ENCODE data around the gene MGAT4B. TPM values are rescaled to one million over a fixed set of nuclear protein-coding genes. Genes with fewer than 3 reads are reported as not detected.

MGAT4B gene
- total RNA-seq, 1 experiment from 2014 or later: 151 TPM

DNA sequence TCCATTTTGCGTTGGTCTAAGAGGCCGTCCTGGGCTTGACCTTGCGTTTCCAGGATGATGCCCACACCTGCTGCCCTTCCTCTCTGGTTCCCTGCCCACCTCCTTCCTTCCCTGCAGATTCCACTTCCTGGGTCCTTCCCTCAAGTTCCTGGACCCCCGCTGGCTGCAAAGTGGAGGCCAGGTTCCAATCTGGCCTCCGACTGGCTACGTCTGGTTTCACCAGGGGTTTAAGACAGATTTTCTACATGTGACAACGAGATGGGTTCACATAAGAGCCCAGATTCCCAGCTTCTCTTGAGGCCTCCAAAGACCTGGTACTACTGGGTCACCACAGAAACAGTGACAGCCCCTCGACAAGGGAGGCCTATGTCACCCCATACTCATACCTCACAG, 2.1 kb downstream of the MGAT4B start:
- peaks cover 34% of the 10 kb centered on the region for H3K4me1 Mint-ChIP-seq
- H3K4me3 Mint-ChIP-seq: peak overlapping the region; percentile 77
- ChIA-PET CTCF (no interaction called here), POLR2A (no interaction called here)
- TF ChIP-seq IRF1 (CRISPR knock-in tag; IDR thresholded peaks at IDR 0.05) (no peak), NR3C1 (CRISPR knock-in tag; conservative IDR thresholded peaks at IDR 0.05; ENCODE audit: low read depth) (no peak)
- H3K27ac Mint-ChIP-seq: no peak overlapping the region
- H3K9me3 Mint-ChIP-seq: no peaks in the 10 kb centered on the region
- DNase-seq (ENCODE audit: low spot score) (no peak), ATAC-seq (no peak)
- peaks cover 6% of the 10 kb centered on the region for H3K27me3 Mint-ChIP-seq (ENCODE audit: low read depth)
- H3K36me3 Mint-ChIP-seq: peaks cover 7% of the 10 kb centered on the region

DNA sequence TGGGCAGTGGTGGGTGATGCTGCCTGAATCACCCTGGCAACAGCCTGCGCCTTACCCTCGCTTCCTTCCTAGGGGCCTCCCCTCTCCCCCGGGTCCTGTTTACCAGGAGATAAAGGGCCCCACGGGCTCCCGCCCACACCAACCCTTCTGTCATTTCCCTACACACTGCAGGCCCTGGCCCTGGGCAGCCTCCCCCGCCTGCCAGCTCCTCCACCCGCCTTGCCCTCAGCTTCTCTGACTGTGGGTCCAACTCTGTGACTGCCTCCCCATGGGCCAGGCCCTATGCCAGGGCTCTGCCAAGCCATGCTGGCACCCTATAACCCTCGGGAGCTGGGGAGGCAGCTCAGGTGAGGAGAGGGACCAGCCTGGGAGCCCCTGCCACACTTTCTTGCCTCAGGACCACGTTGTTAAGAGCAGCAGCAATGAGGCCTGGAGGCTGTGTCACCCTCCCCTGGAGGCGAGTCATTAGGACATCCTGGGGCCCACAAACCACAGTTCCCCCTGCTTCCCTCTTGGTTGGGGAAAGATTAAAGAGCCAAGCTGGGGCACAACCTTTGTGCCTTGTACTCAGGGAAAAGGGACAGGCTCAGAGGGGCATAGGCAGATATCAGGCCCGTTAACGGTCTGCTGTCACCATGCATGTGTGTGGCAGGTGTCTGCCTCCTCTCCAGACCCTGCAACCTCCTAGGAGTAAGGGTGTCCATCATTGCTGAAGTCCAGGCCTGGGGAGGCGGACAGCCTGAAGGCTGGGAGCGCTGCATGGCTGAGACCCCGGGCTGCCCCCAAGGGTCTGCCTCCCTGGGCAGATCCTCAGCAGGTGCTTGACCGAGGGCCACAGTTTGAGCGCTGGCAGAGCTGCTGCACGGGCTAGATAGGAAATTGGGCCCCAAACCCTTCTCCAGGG, 2.8 kb downstream of the MGAT4B start:
- Mint-ChIP-seq H3K4me3 (peak overlapping the region; percentile 4), H3K27me3 (ENCODE audit: low read depth) (peaks cover 6% of the 10 kb centered on the region), H3K9me3 (no peaks in the 10 kb centered on the region), H3K4me1 (peaks cover 34% of the 10 kb centered on the region), H3K36me3 (peaks cover 13% of the 10 kb centered on the region), H3K27ac (no peak overlapping the region)
- TF ChIP-seq FOXP1 (CRISPR knock-in tag; IDR thresholded peaks at IDR 0.05; ENCODE audit: borderline replicate concordance) (0 out of 2 replicates have a peak, but pooled peaks have one; percentile 2), TCF7 (CRISPR knock-in tag; IDR thresholded peaks at IDR 0.05; ENCODE audit: low read depth) (no peak)
- POLR2A ChIA-PET: no interaction called here
- CTCF ChIA-PET: interaction anchor here (1.4 to 2.7 kb wide), 3 partner anchors 10 to 171 kb away, joined by 3 to 20 read pairs (median 10); partner anchors contain the start of gene SQSTM1
- ATAC-seq (no peak), DNase-seq (ENCODE audit: low spot score) (no peak)

GRCh38 chr5:179802950-179803562, 3.6 kb downstream of the MGAT4B start:
- H3K4me3 Mint-ChIP-seq: no peak overlapping the region
- POLR2A ChIA-PET: no interaction called here
- peak overlapping the region; percentile 63; the same call in 1 of the 2 replicates for H3K27ac Mint-ChIP-seq
- peak; percentile 8 for ATAC-seq
- peak; percentile 50 for DNase-seq (ENCODE audit: low spot score)
- CTCF ChIA-PET: interaction anchor here (1.1 to 2.7 kb wide), 8 partner anchors 11 to 172 kb away, joined by 3 to 20 read pairs (median 7); partner anchors contain the start of gene SQSTM1
- H3K36me3 Mint-ChIP-seq: peaks cover 14% of the 10 kb centered on the region
- peaks cover 6% of the 10 kb centered on the region for H3K27me3 Mint-ChIP-seq (ENCODE audit: low read depth)
- no peak for TF ChIP-seq ZNF671 (CRISPR knock-in tag; IDR thresholded peaks at IDR 0.05)
- H3K4me1 Mint-ChIP-seq: peaks cover 34% of the 10 kb centered on the region
- no peaks in the 10 kb centered on the region for H3K9me3 Mint-ChIP-seq

GRCh38 chr5:179802207-179802883, 4.3 kb downstream of the MGAT4B start:
- DNase-seq (ENCODE audit: low spot score): no peak
- Mint-ChIP-seq H3K9me3 (no peaks in the 10 kb centered on the region), H3K27me3 (ENCODE audit: low read depth) (peaks cover 6% of the 10 kb centered on the region), H3K36me3 (peaks cover 14% of the 10 kb centered on the region), H3K27ac (no peak overlapping the region), H3K4me3 (no peak overlapping the region), H3K4me1 (peaks cover 34% of the 10 kb centered on the region)
- POLR2A ChIA-PET: interaction anchor here (0.9 to 1.3 kb wide), 3 partner anchors 14 to 69 kb away, joined by 3 to 9 read pairs (median 4); partner anchors contain the start of gene MAML1
- ATAC-seq: no peak
- CTCF ChIA-PET: interaction anchor here (0.6 to 2.7 kb wide), 41 partner anchors 9 to 464 kb away, joined by 3 to 20 read pairs (median 4); partner anchors contain the start of genes LTC4S, MAML1, MRNIP and SQSTM1
- TF ChIP-seq, protein P1, sequence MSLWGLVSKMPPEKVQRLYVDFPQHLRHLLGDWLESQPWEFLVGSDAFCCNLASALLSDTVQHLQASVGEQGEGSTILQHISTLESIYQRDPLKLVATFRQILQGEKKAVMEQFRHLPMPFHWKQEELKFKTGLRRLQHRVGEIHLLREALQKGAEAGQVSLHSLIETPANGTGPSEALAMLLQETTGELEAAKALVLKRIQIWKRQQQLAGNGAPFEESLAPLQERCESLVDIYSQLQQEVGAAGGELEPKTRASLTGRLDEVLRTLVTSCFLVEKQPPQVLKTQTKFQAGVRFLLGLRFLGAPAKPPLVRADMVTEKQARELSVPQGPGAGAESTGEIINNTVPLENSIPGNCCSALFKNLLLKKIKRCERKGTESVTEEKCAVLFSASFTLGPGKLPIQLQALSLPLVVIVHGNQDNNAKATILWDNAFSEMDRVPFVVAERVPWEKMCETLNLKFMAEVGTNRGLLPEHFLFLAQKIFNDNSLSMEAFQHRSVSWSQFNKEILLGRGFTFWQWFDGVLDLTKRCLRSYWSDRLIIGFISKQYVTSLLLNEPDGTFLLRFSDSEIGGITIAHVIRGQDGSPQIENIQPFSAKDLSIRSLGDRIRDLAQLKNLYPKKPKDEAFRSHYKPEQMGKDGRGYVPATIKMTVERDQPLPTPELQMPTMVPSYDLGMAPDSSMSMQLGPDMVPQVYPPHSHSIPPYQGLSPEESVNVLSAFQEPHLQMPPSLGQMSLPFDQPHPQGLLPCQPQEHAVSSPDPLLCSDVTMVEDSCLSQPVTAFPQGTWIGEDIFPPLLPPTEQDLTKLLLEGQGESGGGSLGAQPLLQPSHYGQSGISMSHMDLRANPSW (CRISPR knock-in tag; conservative IDR thresholded peaks at IDR 0.05; ENCODE audit: low read depth): 0 out of 2 replicates have a peak, but pooled peaks have one; percentile 45
- TF ChIP-seq SMAD3 (CRISPR knock-in tag; IDR thresholded peaks at IDR 0.05; ENCODE audit: borderline replicate concordance): no peak
- TF ChIP-seq, protein P2, sequence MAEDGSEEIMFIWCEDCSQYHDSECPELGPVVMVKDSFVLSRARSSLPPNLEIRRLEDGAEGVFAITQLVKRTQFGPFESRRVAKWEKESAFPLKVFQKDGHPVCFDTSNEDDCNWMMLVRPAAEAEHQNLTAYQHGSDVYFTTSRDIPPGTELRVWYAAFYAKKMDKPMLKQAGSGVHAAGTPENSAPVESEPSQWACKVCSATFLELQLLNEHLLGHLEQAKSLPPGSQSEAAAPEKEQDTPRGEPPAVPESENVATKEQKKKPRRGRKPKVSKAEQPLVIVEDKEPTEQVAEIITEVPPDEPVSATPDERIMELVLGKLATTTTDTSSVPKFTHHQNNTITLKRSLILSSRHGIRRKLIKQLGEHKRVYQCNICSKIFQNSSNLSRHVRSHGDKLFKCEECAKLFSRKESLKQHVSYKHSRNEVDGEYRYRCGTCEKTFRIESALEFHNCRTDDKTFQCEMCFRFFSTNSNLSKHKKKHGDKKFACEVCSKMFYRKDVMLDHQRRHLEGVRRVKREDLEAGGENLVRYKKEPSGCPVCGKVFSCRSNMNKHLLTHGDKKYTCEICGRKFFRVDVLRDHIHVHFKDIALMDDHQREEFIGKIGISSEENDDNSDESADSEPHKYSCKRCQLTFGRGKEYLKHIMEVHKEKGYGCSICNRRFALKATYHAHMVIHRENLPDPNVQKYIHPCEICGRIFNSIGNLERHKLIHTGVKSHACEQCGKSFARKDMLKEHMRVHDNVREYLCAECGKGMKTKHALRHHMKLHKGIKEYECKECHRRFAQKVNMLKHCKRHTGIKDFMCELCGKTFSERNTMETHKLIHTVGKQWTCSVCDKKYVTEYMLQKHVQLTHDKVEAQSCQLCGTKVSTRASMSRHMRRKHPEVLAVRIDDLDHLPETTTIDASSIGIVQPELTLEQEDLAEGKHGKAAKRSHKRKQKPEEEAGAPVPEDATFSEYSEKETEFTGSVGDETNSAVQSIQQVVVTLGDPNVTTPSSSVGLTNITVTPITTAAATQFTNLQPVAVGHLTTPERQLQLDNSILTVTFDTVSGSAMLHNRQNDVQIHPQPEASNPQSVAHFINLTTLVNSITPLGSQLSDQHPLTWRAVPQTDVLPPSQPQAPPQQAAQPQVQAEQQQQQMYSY (CRISPR knock-in tag; IDR thresholded peaks at IDR 0.05): peak; percentile 76

All from WTC11 (cell line).